Osteocyte (in vitro differentiated cells): ENCODE data around the gene DCAF8L2. TPM values are rescaled to one million over a fixed set of nuclear protein-coding genes. Genes with fewer than 3 reads are reported as not detected.

Experiments
- DNase-seq: peaks from one replicate; pipeline ENCODE4 v3.0.0; 2021; ENCODE audit warnings: mixed read lengths; ENCODE audit not compliant: unreplicated experiment; ENCODE audit errors: extremely low spot score
- H3K27ac Mint-ChIP-seq: one replicate; pipeline ENCODE4 v1.8.0; 2021; ENCODE audit warnings: mild to moderate bottlenecking, mixed read lengths; ENCODE audit not compliant: unreplicated experiment
- H3K27me3 Mint-ChIP-seq: one replicate; pipeline ENCODE4 v1.8.0; 2021; ENCODE audit warnings: mixed read lengths; ENCODE audit not compliant: unreplicated experiment
- H3K36me3 Mint-ChIP-seq: one replicate; pipeline ENCODE4 v1.8.0; 2021; ENCODE audit warnings: mixed read lengths; ENCODE audit not compliant: unreplicated experiment
- H3K4me1 Mint-ChIP-seq: one replicate; pipeline ENCODE4 v1.8.0; 2021; ENCODE audit warnings: mixed read lengths; ENCODE audit not compliant: unreplicated experiment
- H3K4me3 Mint-ChIP-seq: one replicate; pipeline ENCODE4 v1.8.0; 2021; ENCODE audit warnings: mild to moderate bottlenecking, moderate library complexity, mixed read lengths; ENCODE audit not compliant: unreplicated experiment
- H3K9me3 Mint-ChIP-seq: one replicate; pipeline ENCODE4 v1.8.0; 2021; ENCODE audit warnings: mixed read lengths; ENCODE audit not compliant: unreplicated experiment
- CTCF ChIP-seq: fragments of 200-600 bp; sonication (generic); IDR thresholded peaks from 2 replicates; pipeline ENCODE4 v1.5.0; 2021; ENCODE audit warnings: antibody characterized with exemption, mild to moderate bottlenecking, moderate library complexity
- total RNA-seq: library from RNA; stranded (reverse); gene quantifications from 2 replicates; pipeline ENCODE4 v1.2.1, GENCODE V29; 2021

The DCAF8L2 gene
- total RNA-seq, 1 donor from 2014 or later: not detected

- Mint-ChIP-seq H3K27ac (no peak overlapping the region), H3K27me3 (no peaks in the 10 kb centered on the region), H3K36me3 (no peaks in the 10 kb centered on the region), H3K9me3 (no peaks in the 10 kb centered on the region), H3K4me1 (no peaks in the 10 kb centered on the region), H3K4me3 (no peak overlapping the region)
- no peak for DNase-seq
- no peak for TF ChIP-seq CTCF
Measured at GRCh38 chrX:27660878-27661277, 70.7 kb downstream of the DCAF8L2 start.

GRCh38 chrX:27671234-27671633 lies 81.1 kb downstream of the DCAF8L2 start:
- H3K9me3 Mint-ChIP-seq: peaks cover 9% of the 10 kb centered on the region
- DNase-seq: no peak

GRCh38 chrX:27674491-27674890 lies 84.3 kb downstream of the DCAF8L2 start:
- DNase-seq: no peak
- Mint-ChIP-seq H3K27ac (no peak overlapping the region), H3K36me3 (no peaks in the 10 kb centered on the region), H3K4me1 (no peaks in the 10 kb centered on the region), H3K27me3 (no peaks in the 10 kb centered on the region), H3K4me3 (no peak overlapping the region), H3K9me3 (peaks cover 9% of the 10 kb centered on the region)
- TF ChIP-seq CTCF: no peak

More at GRCh38 chrX:27671234-27671633, 81.1 kb downstream of the DCAF8L2 start:
- no peaks in the 10 kb centered on the region for H3K4me1 Mint-ChIP-seq
- no peaks in the 10 kb centered on the region for H3K27me3 Mint-ChIP-seq
- H3K36me3 Mint-ChIP-seq: no peaks in the 10 kb centered on the region
- H3K27ac Mint-ChIP-seq: no peak overlapping the region
- no peak for TF ChIP-seq CTCF
- H3K4me3 Mint-ChIP-seq: no peak overlapping the region

- no peak for DNase-seq
- no peak for TF ChIP-seq CTCF
- peaks cover 7% of the 10 kb centered on the region for H3K9me3 Mint-ChIP-seq
- no peaks in the 10 kb centered on the region for H3K4me1 Mint-ChIP-seq
- H3K27ac Mint-ChIP-seq: no peak overlapping the region
- no peaks in the 10 kb centered on the region for H3K27me3 Mint-ChIP-seq
- H3K4me3 Mint-ChIP-seq: no peak overlapping the region
- no peaks in the 10 kb centered on the region for H3K36me3 Mint-ChIP-seq
Measured at GRCh38 chrX:27675493-27675892, 85.3 kb downstream of the DCAF8L2 start.

GRCh38 chrX:27679281-27679680 lies 89.1 kb downstream of the DCAF8L2 start:
- no peak for TF ChIP-seq CTCF
- Mint-ChIP-seq H3K36me3 (no peaks in the 10 kb centered on the region), H3K9me3 (peaks cover 3% of the 10 kb centered on the region), H3K27ac (no peak overlapping the region), H3K4me1 (no peaks in the 10 kb centered on the region), H3K27me3 (no peaks in the 10 kb centered on the region), H3K4me3 (no peak overlapping the region)
- DNase-seq: no peak
